Sigmoid colon (tissue), 7 donors: Measurements from ENCODE around the gene ZNF217. TPM values are rescaled to one million over a fixed set of nuclear protein-coding genes. Genes with fewer than 3 reads are reported as not detected.
"Not testable (repeated sequence)": the region's sequence is repeated elsewhere in the genome, so short reads cannot be mapped to it uniquely, and the experiment has no call there.

Experiments used
- DNase-seq: peaks from one replicate; pipeline ENCODE4 v3.0.0-alpha.2; 2019
- H3K27ac ChIP-seq, 4 donors: fragments of 200-600 bp; sonication (generic); one replicate each; pipeline ENCODE4 v1.5.1; 2016 to 2019; ENCODE audit warnings: mild to moderate bottlenecking in 1 of 4
- H3K27me3 ChIP-seq, 3 donors: fragments of 200-600 bp; sonication (generic); one replicate each; pipeline ENCODE4 v1.5.1; 2019; ENCODE audit warnings: mild to moderate bottlenecking in 1 of 3
- H3K36me3 ChIP-seq, 4 donors: fragments of 200-600 bp; sonication (generic); one replicate each; pipeline ENCODE4 v1.5.1; 2016 to 2019
- H3K4me1 ChIP-seq, 4 donors: fragments of 200-600 bp; sonication (generic); one replicate each; pipeline ENCODE4 v1.5.1; 2017 to 2019
- H3K4me3 ChIP-seq, 4 donors: fragments of 200-600 bp; sonication (generic); one replicate each; pipeline ENCODE4 v1.5.1; 2017 to 2019; ENCODE audit warnings: mild to moderate bottlenecking in 2 of 4, moderate library complexity in 1 of 4
- H3K9me3 ChIP-seq, 4 donors: fragments of 200-600 bp in 3 of 4; sonication (generic) in 3 of 4; one replicate each; pipeline versions ENCODE4 v1.5.1 to v1.6.1; 2013 to 2019
- EP300 ChIP-seq, 4 donors: sonication (generic); formaldehyde crosslinking; IDR thresholded peaks; one replicate each; pipeline ENCODE4 v1.6.1; 2017; ENCODE audit warnings: antibody characterized with exemption in 4 of 4
- POLR2A ChIP-seq, 2 donors: fragments of 450-650 bp; IDR thresholded peaks; one replicate each; pipeline ENCODE4 v1.6.1; 2016; ENCODE audit warnings: antibody characterized with exemption in 2 of 2, mild to moderate bottlenecking in 2 of 2, moderate library complexity in 2 of 2
- POLR2AphosphoS5 ChIP-seq, 4 donors: sonication (generic); formaldehyde crosslinking; IDR thresholded peaks; one replicate each; pipeline ENCODE4 v1.6.1; 2017; ENCODE audit warnings: antibody characterized with exemption in 4 of 4
- WGBS, 2 donors: extraction: QIAGEN DNeasy Blood & Tissue Kit; methylation state at CpG; one replicate each; pipeline ENCODE4 v1.1.7; 2013; 5-methylcytosine and 5-hydroxymethylcytosine counted together
- intact Hi-C: fragments of 100-400 bp; cut with DNase I; formaldehyde crosslinking; loops from one replicate; pipeline ENCODE4 v1.15.1; 2023
- polyA plus RNA-seq, 3 donors: library from polyadenylated mRNA; stranded (reverse); fragments of 200-250 nt; gene quantifications; one replicate each; pipeline ENCODE4 v1.2.3, GENCODE V29; 2013
- total RNA-seq, 4 donors: library from RNA; depleted of rRNA; stranded (reverse); fragments of >200 nt; gene quantifications; one replicate each; pipeline ENCODE4 v1.1.0, GENCODE V29; 2016
- TF ChIP-seq, protein P1 (sequence below), 4 experiments: fragments of 450-650 bp in 3 of 4; fragments of 200-600 bp in 1 of 4; IDR thresholded peaks; one replicate each; pipeline ENCODE4 v1.5.1; 2016 to 2019; ENCODE audit warnings: antibody characterized with exemption in 4 of 4, mild to moderate bottlenecking in 3 of 4, moderate library complexity in 2 of 4
- donor health status: healthy with polysubstance abuse.
- donor health status: Bipolar disorder and iron deficiency.
- donor health status: healthy.

The ZNF217 gene
- total and polyA plus RNA-seq, 7 donors, result 11.4 to 27.0 (median 18.4) TPM

DNA sequence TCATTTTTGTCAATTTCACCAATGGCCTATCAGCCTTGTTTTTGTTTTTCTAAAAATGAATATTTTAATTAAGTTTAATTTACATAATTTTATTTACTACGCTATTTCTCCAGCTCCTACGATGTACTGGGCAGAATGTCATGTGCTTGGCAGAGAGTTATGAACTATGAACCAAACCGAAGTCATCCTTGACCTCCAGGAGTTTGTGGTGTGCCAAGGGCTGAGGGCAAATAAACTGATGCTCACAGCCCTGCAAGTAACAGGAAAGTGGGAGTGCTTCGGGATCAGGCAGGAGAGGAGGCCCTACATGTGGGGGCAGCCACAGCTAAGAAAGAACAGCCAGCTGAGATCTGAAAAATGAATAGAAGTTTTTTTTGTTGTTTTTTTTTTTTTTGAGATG lies 38.6 kb downstream of the ZNF217 start:
- H3K36me3 ChIP-seq, result no peaks in the 10 kb centered on the region
- peak; percentile 4 for DNase-seq
- H3K4me1 ChIP-seq, result no peaks in the 10 kb centered on the region
- no peak overlapping the region for H3K4me3 ChIP-seq
- no peak for TF ChIP-seq EP300 (IDR thresholded peaks at IDR 0.05)
- TF ChIP-seq POLR2AphosphoS5 (IDR thresholded peaks at IDR 0.05), result no peak
- no peak for TF ChIP-seq POLR2A (IDR thresholded peaks at IDR 0.05)
- TF ChIP-seq, protein P1, sequence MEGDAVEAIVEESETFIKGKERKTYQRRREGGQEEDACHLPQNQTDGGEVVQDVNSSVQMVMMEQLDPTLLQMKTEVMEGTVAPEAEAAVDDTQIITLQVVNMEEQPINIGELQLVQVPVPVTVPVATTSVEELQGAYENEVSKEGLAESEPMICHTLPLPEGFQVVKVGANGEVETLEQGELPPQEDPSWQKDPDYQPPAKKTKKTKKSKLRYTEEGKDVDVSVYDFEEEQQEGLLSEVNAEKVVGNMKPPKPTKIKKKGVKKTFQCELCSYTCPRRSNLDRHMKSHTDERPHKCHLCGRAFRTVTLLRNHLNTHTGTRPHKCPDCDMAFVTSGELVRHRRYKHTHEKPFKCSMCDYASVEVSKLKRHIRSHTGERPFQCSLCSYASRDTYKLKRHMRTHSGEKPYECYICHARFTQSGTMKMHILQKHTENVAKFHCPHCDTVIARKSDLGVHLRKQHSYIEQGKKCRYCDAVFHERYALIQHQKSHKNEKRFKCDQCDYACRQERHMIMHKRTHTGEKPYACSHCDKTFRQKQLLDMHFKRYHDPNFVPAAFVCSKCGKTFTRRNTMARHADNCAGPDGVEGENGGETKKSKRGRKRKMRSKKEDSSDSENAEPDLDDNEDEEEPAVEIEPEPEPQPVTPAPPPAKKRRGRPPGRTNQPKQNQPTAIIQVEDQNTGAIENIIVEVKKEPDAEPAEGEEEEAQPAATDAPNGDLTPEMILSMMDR (IDR thresholded peaks at IDR 0.05), result no peak
- H3K27ac ChIP-seq, result no peak overlapping the region
- intact Hi-C loops, result no loop called here
- no peaks in the 10 kb centered on the region for H3K9me3 ChIP-seq
- no peaks in the 10 kb centered on the region for H3K27me3 ChIP-seq
- WGBS, 2 donors, result 79 to 92% methylated on average over 4 of the region's 4 CpGs

DNA sequence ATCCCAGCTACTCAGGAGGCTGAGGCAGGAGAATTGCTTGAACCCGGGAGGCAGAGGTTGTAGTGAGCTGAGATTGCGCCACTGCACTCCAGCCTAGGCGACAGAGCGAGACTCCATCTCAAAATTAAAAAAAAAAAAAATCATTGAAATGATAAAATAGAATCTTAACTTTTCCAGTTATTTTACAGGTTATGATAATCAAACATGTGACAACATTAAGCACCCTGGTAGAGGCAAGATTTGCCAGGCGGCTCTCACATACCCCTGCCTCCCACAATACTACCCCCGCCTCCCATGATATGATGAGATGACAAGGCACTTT lies 41.1 kb downstream of the ZNF217 start:
- intact Hi-C loops, H3K4me3 ChIP-seq, H3K36me3 ChIP-seq, H3K9me3 ChIP-seq, H3K27me3 ChIP-seq, H3K4me1 ChIP-seq, H3K27ac ChIP-seq: not testable (repeated sequence)
- DNase-seq, result peak; percentile 1
- WGBS, 2 donors, result 97 to 98% methylated on average over 6 of the region's 6 CpGs

DNA sequence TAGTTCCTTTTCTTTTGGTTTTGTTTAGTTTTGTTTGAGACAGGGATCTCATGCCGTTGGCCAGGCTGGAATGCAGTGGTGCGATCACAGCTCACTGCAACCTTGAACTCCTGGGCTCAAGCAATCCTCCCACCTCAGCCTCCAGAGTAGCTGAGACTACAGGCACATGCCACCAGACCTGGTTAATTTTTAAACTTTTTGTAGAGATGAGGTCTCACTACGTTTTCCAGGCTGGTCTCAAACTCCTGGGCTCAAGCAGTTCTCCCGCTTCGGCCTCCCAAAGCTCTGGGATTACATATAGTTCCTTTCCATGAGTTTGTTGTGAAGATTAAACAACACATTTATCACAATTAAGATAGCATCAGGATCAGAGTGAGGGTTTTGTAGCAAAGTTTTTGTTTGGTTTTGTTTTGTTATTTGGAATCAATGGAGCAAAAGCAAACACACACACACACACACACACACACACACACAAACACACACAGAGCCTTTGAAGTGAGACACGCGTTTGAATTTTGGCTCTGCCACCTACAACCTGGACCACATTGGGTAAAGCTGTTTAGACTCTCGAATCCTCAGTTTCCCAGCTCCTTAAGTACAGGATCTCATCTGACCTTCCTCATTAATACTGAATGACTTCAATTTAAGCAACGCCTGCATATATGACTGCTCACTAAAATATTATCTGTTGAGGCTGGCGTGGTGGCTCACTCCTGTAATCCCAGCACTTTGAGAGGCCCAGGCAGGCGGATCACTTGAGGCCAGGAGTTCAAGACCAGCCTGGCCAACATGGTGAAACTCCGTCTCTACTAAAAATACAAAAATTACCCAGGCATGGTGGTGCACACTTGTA lies 41.7 kb downstream of the ZNF217 start:
- H3K4me3 ChIP-seq, H3K9me3 ChIP-seq, H3K27ac ChIP-seq, H3K36me3 ChIP-seq, H3K27me3 ChIP-seq, intact Hi-C loops, H3K4me1 ChIP-seq, DNase-seq: not testable (repeated sequence)
- WGBS, 2 donors, result 82 to 87% methylated on average over 12 of the region's 12 CpGs

DNA sequence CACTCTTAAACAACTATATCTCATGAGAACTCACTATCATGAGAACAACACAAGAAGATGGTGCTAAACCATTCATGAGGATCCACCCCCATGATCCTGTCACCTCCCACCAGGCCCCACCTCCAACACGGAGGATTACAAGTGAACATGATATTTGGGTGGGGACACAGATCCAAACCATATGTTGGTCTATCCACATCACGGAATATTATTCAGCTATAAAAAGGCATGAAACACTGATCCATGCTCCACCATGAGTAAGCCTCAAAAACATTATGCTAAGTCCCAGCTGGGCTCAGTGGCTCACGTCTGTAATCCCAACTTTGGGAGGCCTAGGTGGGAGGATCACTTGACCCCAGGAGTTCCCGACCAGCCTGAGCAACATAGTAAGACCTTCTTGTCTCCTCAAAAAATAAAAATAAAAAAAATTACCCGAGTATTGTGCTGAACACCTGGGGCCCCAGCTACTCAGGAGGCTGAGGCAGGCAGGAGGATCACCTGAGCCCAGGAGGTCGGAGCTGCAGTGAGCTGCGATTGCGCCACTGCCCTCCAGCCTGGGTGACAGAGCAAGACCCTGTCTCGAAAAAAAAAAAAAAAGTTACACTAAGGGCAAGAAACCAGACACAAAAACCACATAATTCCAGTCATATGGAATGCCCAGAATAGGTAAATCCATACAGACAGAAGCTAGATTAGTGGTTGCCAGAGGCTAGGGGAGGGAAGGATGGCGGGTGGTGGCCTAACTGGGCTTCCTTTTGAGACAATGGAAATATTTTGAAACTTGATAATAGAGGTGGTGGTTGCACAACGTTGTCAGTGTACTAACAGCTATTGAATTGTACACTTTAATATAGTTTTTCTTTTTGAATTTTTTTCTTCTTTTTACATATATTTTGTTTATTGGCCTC lies 43.1 kb downstream of the ZNF217 start:
- Histone ChIP-seq H3K27me3 (no peaks in the 10 kb centered on the region), H3K27ac (no peak overlapping the region), H3K9me3 (no peaks in the 10 kb centered on the region), H3K36me3 (no peaks in the 10 kb centered on the region), H3K4me3 (no peak overlapping the region), H3K4me1 (peaks cover 0 to 10% (median 7%) of the 10 kb centered on the region in 4 donors)
- no peak for DNase-seq
- intact Hi-C loops, result no loop called here
- TF ChIP-seq EP300 (IDR thresholded peaks at IDR 0.05) (no peak), POLR2A (IDR thresholded peaks at IDR 0.05) (no peak), POLR2AphosphoS5 (IDR thresholded peaks at IDR 0.05) (no peak)
- TF ChIP-seq, protein P1 (IDR thresholded peaks at IDR 0.05), result no peak
- 86 to 87% methylated on average over 11 of the region's 11 CpGs for WGBS, 2 donors

DNA sequence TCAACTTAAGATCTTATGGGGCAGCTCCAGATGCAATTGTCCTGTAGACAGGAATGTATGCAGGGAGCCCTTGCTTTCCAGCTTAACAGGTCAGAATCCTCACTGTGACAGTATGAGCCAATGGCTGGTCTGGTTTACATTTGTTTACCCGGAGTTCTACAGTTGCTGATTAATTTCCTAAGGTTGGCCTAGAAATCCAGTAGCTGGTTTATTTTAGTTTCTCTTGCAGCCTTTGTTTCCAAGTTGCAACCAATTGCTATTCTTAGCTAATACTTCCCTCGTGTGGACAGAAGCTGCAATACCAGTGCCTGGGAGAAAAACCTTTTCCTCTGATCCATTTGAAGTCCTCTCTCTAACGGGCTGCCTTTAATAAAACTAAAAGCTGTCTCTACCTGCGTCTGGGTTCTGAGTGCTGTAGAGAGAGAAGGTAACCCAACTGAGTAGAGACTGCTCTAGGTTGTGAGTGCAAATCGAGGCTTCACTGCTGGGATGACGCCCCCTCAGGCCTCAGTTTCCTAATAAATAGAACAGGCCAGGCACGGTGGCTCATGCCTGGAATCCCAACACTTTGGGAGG lies 45.9 kb downstream of the ZNF217 start:
- intact Hi-C loops, result loop anchor here (5.0 kb wide), 2 partner anchors 1235 to 1305 kb away; no protein-coding TSS in a partner anchor
- WGBS, 2 donors, result 28 to 38% methylated on average over 7 of the region's 7 CpGs
- Histone ChIP-seq H3K27ac (no peak overlapping the region), H3K27me3 (no peaks in the 10 kb centered on the region), H3K9me3 (no peaks in the 10 kb centered on the region), H3K4me3 (no peak overlapping the region), H3K36me3 (no peaks in the 10 kb centered on the region), H3K4me1 (peaks cover 0 to 10% (median 7%) of the 10 kb centered on the region in 4 donors)
- TF ChIP-seq, protein P1 (IDR thresholded peaks at IDR 0.05), result peak in 3 of 4 experiments; percentile 42 to 71 (median 70)
- TF ChIP-seq EP300 (IDR thresholded peaks at IDR 0.05), result no peak
- no peak for TF ChIP-seq POLR2AphosphoS5 (IDR thresholded peaks at IDR 0.05)
- DNase-seq, result peak; percentile 50
